ENCODE measurements around the gene RGSL1.

- TF ChIP-seq, protein P1, sequence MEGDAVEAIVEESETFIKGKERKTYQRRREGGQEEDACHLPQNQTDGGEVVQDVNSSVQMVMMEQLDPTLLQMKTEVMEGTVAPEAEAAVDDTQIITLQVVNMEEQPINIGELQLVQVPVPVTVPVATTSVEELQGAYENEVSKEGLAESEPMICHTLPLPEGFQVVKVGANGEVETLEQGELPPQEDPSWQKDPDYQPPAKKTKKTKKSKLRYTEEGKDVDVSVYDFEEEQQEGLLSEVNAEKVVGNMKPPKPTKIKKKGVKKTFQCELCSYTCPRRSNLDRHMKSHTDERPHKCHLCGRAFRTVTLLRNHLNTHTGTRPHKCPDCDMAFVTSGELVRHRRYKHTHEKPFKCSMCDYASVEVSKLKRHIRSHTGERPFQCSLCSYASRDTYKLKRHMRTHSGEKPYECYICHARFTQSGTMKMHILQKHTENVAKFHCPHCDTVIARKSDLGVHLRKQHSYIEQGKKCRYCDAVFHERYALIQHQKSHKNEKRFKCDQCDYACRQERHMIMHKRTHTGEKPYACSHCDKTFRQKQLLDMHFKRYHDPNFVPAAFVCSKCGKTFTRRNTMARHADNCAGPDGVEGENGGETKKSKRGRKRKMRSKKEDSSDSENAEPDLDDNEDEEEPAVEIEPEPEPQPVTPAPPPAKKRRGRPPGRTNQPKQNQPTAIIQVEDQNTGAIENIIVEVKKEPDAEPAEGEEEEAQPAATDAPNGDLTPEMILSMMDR (IDR thresholded peaks at IDR 0.05 in 2 of 3, conservative IDR thresholded peaks at IDR 0.05 in 1 of 3; ENCODE audit: insufficient read depth in 2 of 3, low read depth in 1 of 3, low read length in 3 of 3) = no peak
- TF ChIP-seq PRPF4 (IDR thresholded peaks at IDR 0.05; ENCODE audit: insufficient read depth, low read depth, low read length, poor library complexity, severe bottlenecking) (no peak), PURB (CRISPR knock-in tag; IDR thresholded peaks at IDR 0.05; ENCODE audit: low read depth) (no peak), ATF2 (CRISPR knock-in tag; IDR thresholded peaks at IDR 0.05) (no peak), ADNP (tag; IDR thresholded peaks at IDR 0.05) (no peak), RCOR1 (IDR thresholded peaks at IDR 0.05; ENCODE audit: borderline replicate concordance in 1 of 2, low read depth in 2 of 2, low read length in 2 of 2) (no peak), SMARCC2 (IDR thresholded peaks at IDR 0.05; ENCODE audit: low read depth) (no peak), POLR2AphosphoS5 (IDR thresholded peaks at IDR 0.05; ENCODE audit: control insufficient read depth, insufficient read depth, low read depth, low read length) (no peak), SRSF1 (IDR thresholded peaks at IDR 0.05; ENCODE audit: low read depth, low read length) (no peak), SMC3 (conservative IDR thresholded peaks at IDR 0.05; ENCODE audit: insufficient read depth, low read depth, low read length) (no peak), HDAC6 (IDR thresholded peaks at IDR 0.05; ENCODE audit: low read depth, low read length) (no peak), TBL1XR1 (IDR thresholded peaks at IDR 0.05; ENCODE audit: low read length in 2 of 2) (no peak)
- TF ChIP-seq, protein P2, sequence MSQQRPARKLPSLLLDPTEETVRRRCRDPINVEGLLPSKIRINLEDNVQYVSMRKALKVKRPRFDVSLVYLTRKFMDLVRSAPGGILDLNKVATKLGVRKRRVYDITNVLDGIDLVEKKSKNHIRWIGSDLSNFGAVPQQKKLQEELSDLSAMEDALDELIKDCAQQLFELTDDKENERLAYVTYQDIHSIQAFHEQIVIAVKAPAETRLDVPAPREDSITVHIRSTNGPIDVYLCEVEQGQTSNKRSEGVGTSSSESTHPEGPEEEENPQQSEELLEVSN (IDR thresholded peaks at IDR 0.05; ENCODE audit: borderline replicate concordance in 1 of 2, extremely low read depth in 1 of 2, insufficient read depth in 1 of 2, insufficient read length in 1 of 2, low read depth in 1 of 2, low read length in 1 of 2, poor library complexity in 1 of 2, severe bottlenecking in 1 of 2) = no peak
- TF ChIP-seq, protein P3, sequence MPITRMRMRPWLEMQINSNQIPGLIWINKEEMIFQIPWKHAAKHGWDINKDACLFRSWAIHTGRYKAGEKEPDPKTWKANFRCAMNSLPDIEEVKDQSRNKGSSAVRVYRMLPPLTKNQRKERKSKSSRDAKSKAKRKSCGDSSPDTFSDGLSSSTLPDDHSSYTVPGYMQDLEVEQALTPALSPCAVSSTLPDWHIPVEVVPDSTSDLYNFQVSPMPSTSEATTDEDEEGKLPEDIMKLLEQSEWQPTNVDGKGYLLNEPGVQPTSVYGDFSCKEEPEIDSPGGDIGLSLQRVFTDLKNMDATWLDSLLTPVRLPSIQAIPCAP (CRISPR knock-in tag; IDR thresholded peaks at IDR 0.05; ENCODE audit: borderline replicate concordance) = no peak
Measured at GRCh38 chr1:182485861-182486260, 35.9 kb downstream of the RGSL1 start.
